ENCODE measurements around the gene MIDN. TPM values are rescaled to one million over a fixed set of nuclear protein-coding genes. Genes with fewer than 3 reads are reported as not detected.

MIDN gene
- total RNA-seq, 1 donor from 2014 or later, result 121 TPM

GRCh38 chr19:1232652-1233072, 15.7 kb upstream of the MIDN start:
- DNase-seq (ENCODE audit: low spot score), result no peak

- no peak for DNase-seq (ENCODE audit: low spot score)
These were observed 15.2 kb upstream of the MIDN start for GRCh38 chr19:1233115-1233667.

GRCh38 chr19:1234051-1234954, 14.1 kb upstream of the MIDN start:
- no peak for DNase-seq (ENCODE audit: low spot score)

GRCh38 chr19:1234955-1235380, 13.4 kb upstream of the MIDN start:
- no peak for DNase-seq (ENCODE audit: low spot score)

GRCh38 chr19:1235625-1236538, 12.5 kb upstream of the MIDN start:
- DNase-seq (ENCODE audit: low spot score), result no peak

- no peak for DNase-seq (ENCODE audit: low spot score)
These were observed 11.8 kb upstream of the MIDN start for GRCh38 chr19:1236576-1236975.

- no peak for DNase-seq (ENCODE audit: low spot score)
These were observed 11.2 kb upstream of the MIDN start for GRCh38 chr19:1237027-1237659.

- DNase-seq (ENCODE audit: low spot score), result no peak
These were observed 10.5 kb upstream of the MIDN start, which contains the start of gene CBARP for GRCh38 chr19:1237754-1238368. Gene CBARP, minus strand, starts transcription at chr19:1238005. Its CDS starts 1,905 bp downstream, at chr19:1236100.

GRCh38 chr19:1238369-1239303, 9.7 kb upstream of the MIDN start:
- no peak for DNase-seq (ENCODE audit: low spot score)

GRCh38 chr19:1239420-1239795, 9.0 kb upstream of the MIDN start:
- no peak for DNase-seq (ENCODE audit: low spot score)

GRCh38 chr19:1239796-1240737, 8.3 kb upstream of the MIDN start:
- peak; percentile 83 for DNase-seq (ENCODE audit: low spot score)

GRCh38 chr19:1240925-1241324, 7.5 kb upstream of the MIDN start:
- no peak for DNase-seq (ENCODE audit: low spot score)

GRCh38 chr19:1241417-1242095, 6.8 kb upstream of the MIDN start, which contains the start of gene ATP5F1D:
Gene ATP5F1D, plus strand, starts transcription at chr19:1241751. Its CDS starts 100 bp downstream, at chr19:1241851.
- peak; percentile 95 for DNase-seq (ENCODE audit: low spot score)

- peak; percentile 89 for DNase-seq (ENCODE audit: low spot score)
These were observed 4.4 kb upstream of the MIDN start for GRCh38 chr19:1243768-1244692.

- DNase-seq (ENCODE audit: low spot score), result peak; percentile 74
These were observed 3.5 kb upstream of the MIDN start for GRCh38 chr19:1244693-1245451.

Measured in ureter (tissue), 1 donor.